Measurements from ENCODE around the gene GUCA2B.

Gene GUCA2B

GRCh38 chr1:42143896-42144710, 9.1 kb upstream of the GUCA2B start:
- DNase-seq: no peak

- DNase-seq: no peak
Measured at GRCh38 chr1:42144711-42145388, 8.4 kb upstream of the GUCA2B start.

- no peak for DNase-seq
Measured at GRCh38 chr1:42145389-42145716, 7.9 kb upstream of the GUCA2B start.

- no peak for DNase-seq
Measured at GRCh38 chr1:42145764-42146625, 7.2 kb upstream of the GUCA2B start.

- DNase-seq: peak; percentile 54 to 60
Measured at GRCh38 chr1:42146626-42147320, 6.4 kb upstream of the GUCA2B start.

GRCh38 chr1:42148166-42148565, 5.0 kb upstream of the GUCA2B start:
- DNase-seq: no peak

GRCh38 chr1:42150651-42151050, 2.6 kb upstream of the GUCA2B start:
- no peak for DNase-seq

- DNase-seq: no peak
Measured at GRCh38 chr1:42152119-42152518, 1.1 kb upstream of the GUCA2B start.

GRCh38 chr1:42153624-42154023, 414 bp downstream of the GUCA2B start:
- no peak for DNase-seq

GRCh38 chr1:42154685-42155084, 1.5 kb downstream of the GUCA2B start:
- no peak for DNase-seq

GRCh38 chr1:42155362-42155761, 2.2 kb downstream of the GUCA2B start:
- DNase-seq: no peak

- DNase-seq: no peak
Measured at GRCh38 chr1:42157667-42158066, 4.5 kb downstream of the GUCA2B start.

- DNase-seq: no peak
Measured at GRCh38 chr1:42158189-42158588, 5.0 kb downstream of the GUCA2B start.

GRCh38 chr1:42162181-42162580, 9.0 kb downstream of the GUCA2B start:
- no peak for DNase-seq

- no peak for DNase-seq
Measured at GRCh38 chr1:42163114-42163513, 9.9 kb downstream of the GUCA2B start.

GRCh38 chr1:42163536-42164503, 10.6 kb downstream of the GUCA2B start:
- DNase-seq: no peak

- no peak for DNase-seq
Measured at GRCh38 chr1:42164551-42165420, 11.6 kb downstream of the GUCA2B start, which contains the start of gene GUCA2A. TSS of gene GUCA2A (minus strand) at chr1:42164745. CDS start at chr1:42164712, 33 bp downstream.

GRCh38 chr1:42165511-42166210, 12.5 kb downstream of the GUCA2B start:
- no peak for DNase-seq

GRCh38 chr1:42167611-42168390, 14.6 kb downstream of the GUCA2B start:
- DNase-seq: no peak
